NCI-H446 treated with DMSO at 0.1 percent for 48 hours (cell line): ENCODE results near the gene SPTBN5.
A peak's percentile ranks its signal among the peaks of the same experiment; 100 is the strongest.

Experiments used
- DNase-seq: peaks from one replicate; lab custom pipeline; 2025; lab: John Stamatoyannopoulos, UW

The SPTBN5 gene

GRCh38 chr15:41903782-41904181 is 9.9 kb upstream of the SPTBN5 start:
- DNase-seq = no peak

- no peak for DNase-seq
Observed at GRCh38 chr15:41901431-41901830, 7.6 kb upstream of the SPTBN5 start.

GRCh38 chr15:41900526-41901380 is 6.9 kb upstream of the SPTBN5 start:
- DNase-seq = no peak

- peak; percentile 15 for DNase-seq
Observed at GRCh38 chr15:41899854-41900442, 6.1 kb upstream of the SPTBN5 start.

GRCh38 chr15:41897363-41897799 is 3.5 kb upstream of the SPTBN5 start:
- DNase-seq = peak; percentile 4

GRCh38 chr15:41896566-41896965 is 2.7 kb upstream of the SPTBN5 start:
- no peak for DNase-seq

- DNase-seq = no peak
Observed at GRCh38 chr15:41895957-41896356, 2.1 kb upstream of the SPTBN5 start.

- no peak for DNase-seq
Observed at GRCh38 chr15:41895491-41895890, 1.6 kb upstream of the SPTBN5 start.

GRCh38 chr15:41894791-41895463 is 1.1 kb upstream of the SPTBN5 start:
- no peak for DNase-seq

GRCh38 chr15:41894251-41894790 is 468 bp upstream of the SPTBN5 start:
- DNase-seq = no peak

GRCh38 chr15:41892621-41893421 is 1.0 kb downstream of the SPTBN5 start:
- DNase-seq = no peak

GRCh38 chr15:41891946-41892345 is 1.9 kb downstream of the SPTBN5 start:
- DNase-seq = no peak

GRCh38 chr15:41891226-41891625 is 2.6 kb downstream of the SPTBN5 start:
- no peak for DNase-seq

GRCh38 chr15:41890050-41890690 is 3.7 kb downstream of the SPTBN5 start:
- no peak for DNase-seq

- no peak for DNase-seq
Observed at GRCh38 chr15:41888662-41889253, 5.1 kb downstream of the SPTBN5 start.

GRCh38 chr15:41887893-41888292 is 6.0 kb downstream of the SPTBN5 start:
- no peak for DNase-seq

- DNase-seq = no peak
Observed at GRCh38 chr15:41887161-41887560, 6.7 kb downstream of the SPTBN5 start.

GRCh38 chr15:41886741-41887140 is 7.1 kb downstream of the SPTBN5 start:
- DNase-seq = no peak

- no peak for DNase-seq
Observed at GRCh38 chr15:41885841-41886240, 8.0 kb downstream of the SPTBN5 start.

- no peak for DNase-seq
Observed at GRCh38 chr15:41885321-41885720, 8.5 kb downstream of the SPTBN5 start.

- no peak for DNase-seq
Observed at GRCh38 chr15:41884458-41884857, 9.4 kb downstream of the SPTBN5 start.
